Endothelial cell of umbilical vein (primary cell): ENCODE results near the gene MAL. TPM values are rescaled to one million over a fixed set of nuclear protein-coding genes. Genes with fewer than 3 reads are reported as not detected.

ENCODE experiments used
- BruUV-seq: library from RNA; stranded (reverse); fragments of 400-500 nt; replicated peaks from 2 replicates; lab custom pipeline; 2021; lab: Mats Ljungman, UMichigan
- CTCF ChIA-PET: fragments of 300-600, 350-600 bp; sonication (Branson Sonifier 250); formaldehyde crosslinking; loops from one replicate; lab custom pipeline; 2021; ENCODE audit warnings: antibody characterized with exemption, inconsistent platforms; lab: Charles Lee
- POLR2A ChIA-PET: fragments of 300-600, 350-600 bp; sonication (Branson Sonifier 250); formaldehyde crosslinking; loops from one replicate; lab custom pipeline; 2021; ENCODE audit warnings: antibody characterized with exemption, inconsistent platforms; lab: Charles Lee
- DNase-seq: peaks from one replicate; pipeline ENCODE4 v3.0.0-alpha.2; 2011; ENCODE audit warnings: low read depth, low spot score
- FAIRE-seq: peaks from 2 replicates; lab custom pipeline; 2011; peaks lifted over from hg19 to GRCh38; lab: Jason Lieb, UNC
- H2AFZ ChIP-seq: 2 replicates; pipeline ENCODE4 v1.6.0; 2012; ENCODE audit warnings: low read depth, low read length, control low read depth, inconsistent platforms
- H3K27ac ChIP-seq: 2 replicates; pipeline ENCODE4 v1.5.1; 2011; ENCODE audit warnings: low read depth, mild to moderate bottlenecking, control low read depth, low read length, moderate library complexity; ENCODE audit not compliant: insufficient read depth
- H3K27me3 ChIP-seq, 2 experiments: 2 replicates each; pipeline versions ENCODE4 v1.6.0 to v1.6.1; 2011; ENCODE audit warnings: low read length in 2 of 2, mixed read lengths in 1 of 2; ENCODE audit not compliant: control insufficient read depth in 2 of 2, insufficient read depth in 2 of 2
- H3K36me3 ChIP-seq, 2 experiments: 2 replicates in 1 of 2; 3 replicates in 1 of 2; pipeline ENCODE4 v1.5.1; 2011; ENCODE audit warnings: low read length in 2 of 2, mild to moderate bottlenecking in 1 of 2, moderate library complexity in 1 of 2; ENCODE audit not compliant: control insufficient read depth in 2 of 2, insufficient read depth in 2 of 2; ENCODE audit errors: extremely low read depth in 1 of 2
- H3K4me1 ChIP-seq: 3 replicates; pipeline ENCODE4 v1.5.1; 2011; ENCODE audit warnings: mild to moderate bottlenecking, low read length; ENCODE audit not compliant: control insufficient read depth, insufficient read depth; ENCODE audit errors: extremely low read depth
- H3K4me2 ChIP-seq: 2 replicates; pipeline ENCODE4 v1.6.1; 2011; ENCODE audit warnings: low read length, control low read depth, mixed read lengths; ENCODE audit not compliant: insufficient read depth
- H3K4me3 ChIP-seq, 3 experiments: fragments of 200-600 bp in 1 of 3; sonication (generic), shearing (Covaris generic) in 1 of 3; replicated peaks in 1 of 3; 2 replicates each; pipeline ENCODE4 v1.5.1; 2011 to 2016; ENCODE audit warnings: control low read depth in 3 of 3, low read length in 3 of 3, mild to moderate bottlenecking in 2 of 3, inconsistent platforms in 1 of 3, low read depth in 1 of 3, moderate library complexity in 1 of 3; ENCODE audit not compliant: insufficient read depth in 1 of 3
- H3K79me2 ChIP-seq: 2 replicates; pipeline ENCODE4 v1.6.0; 2012; ENCODE audit warnings: low read length, inconsistent platforms; ENCODE audit not compliant: control insufficient read depth, insufficient read depth
- H3K9ac ChIP-seq: replicated peaks from 2 replicates; pipeline ENCODE3; 2011; ENCODE audit warnings: low read length, control low read depth; ENCODE audit not compliant: insufficient read depth; ENCODE audit errors: extremely low read depth
- H3K9me1 ChIP-seq: replicated peaks from 3 replicates; pipeline ENCODE4 v1.6.0; 2011; ENCODE audit warnings: mild to moderate bottlenecking, low read length; ENCODE audit not compliant: control insufficient read depth, insufficient read depth; ENCODE audit errors: extremely low read depth
- H3K9me3 ChIP-seq: replicated peaks from 2 replicates; pipeline ENCODE4 v1.5.1; 2012; ENCODE audit warnings: low read length, inconsistent platforms; ENCODE audit not compliant: control insufficient read depth, insufficient read depth
- H4K20me1 ChIP-seq: replicated peaks from 2 replicates; pipeline ENCODE3; 2011; ENCODE audit warnings: mild to moderate bottlenecking, low read length; ENCODE audit not compliant: control insufficient read depth, insufficient read depth; ENCODE audit errors: extremely low read depth
- CTCF ChIP-seq, 2 donors: IDR thresholded peaks; 1 replicate in 1 of 2; 2 replicates in 1 of 2; pipeline ENCODE4 v1.5.1; 2011; ENCODE audit warnings: low read length in 2 of 2, mild to moderate bottlenecking in 2 of 2, moderate library complexity in 2 of 2, control low read depth in 1 of 2, inconsistent platforms in 1 of 2, low read depth in 1 of 2; ENCODE audit not compliant: insufficient read depth in 1 of 2; ENCODE audit errors: extremely low read depth in 1 of 2
- EZH2 ChIP-seq: IDR thresholded peaks from 2 replicates; pipeline ENCODE4 v1.6.1; 2012; ENCODE audit warnings: borderline replicate concordance, low read depth, mild to moderate bottlenecking, moderate library complexity, low read length, inconsistent platforms; ENCODE audit not compliant: severe bottlenecking
- FOS ChIP-seq: IDR thresholded peaks from 2 replicates; pipeline ENCODE4 v1.6.1; 2011; ENCODE audit warnings: mild to moderate bottlenecking, low read length, moderate library complexity, borderline replicate concordance; ENCODE audit not compliant: insufficient read depth
- GATA2 ChIP-seq: IDR thresholded peaks from 2 replicates; pipeline ENCODE4 v1.7.0; 2011; ENCODE audit warnings: low read depth, mild to moderate bottlenecking, moderate library complexity, mixed read lengths, low read length; ENCODE audit not compliant: insufficient read length, insufficient read depth
- JUN ChIP-seq: IDR thresholded peaks from 2 replicates; pipeline ENCODE4 v1.6.1; 2011; ENCODE audit warnings: borderline replicate concordance, low read depth; ENCODE audit not compliant: insufficient read length, insufficient read depth
- MAX ChIP-seq: IDR thresholded peaks from 2 replicates; pipeline ENCODE4 v1.6.1; 2011; ENCODE audit not compliant: insufficient read depth, insufficient read length
- MYC ChIP-seq: IDR thresholded peaks from one replicate; pipeline ENCODE4 v1.6.1; 2011; ENCODE audit warnings: mild to moderate bottlenecking, low read depth, low read length
- POLR2A ChIP-seq: IDR thresholded peaks from 2 replicates; pipeline ENCODE4 v1.6.1; 2012; ENCODE audit warnings: low read depth, mild to moderate bottlenecking, control low read depth, low read length
- POLR2AphosphoS5 ChIP-seq: IDR thresholded peaks from 2 replicates; pipeline ENCODE4 v1.6.1; 2012; ENCODE audit warnings: low read depth, mild to moderate bottlenecking, control low read depth, low read length, moderate library complexity; ENCODE audit not compliant: insufficient read depth
- dilution Hi-C: fragments of 300-500 bp; cut with MboI; formaldehyde crosslinking; loops from one replicate; pipeline ENCODE4 v1.15.0; 2019; ENCODE audit warnings: low sequenced_read_pairs; ENCODE audit not compliant: extremely low pct_ligation_motif_present
- intact Hi-C: fragments of 100-400 bp; cut with micrococcal nuclease; formaldehyde crosslinking; loops from one replicate; pipeline ENCODE4 v1.10.0; 2022
- polyA plus RNA-seq, 4 experiments: library from polyadenylated mRNA; depleted of rRNA in 3 of 4; stranded (reverse) in 3 of 4; unstranded in 1 of 4; fragments of >200 nt; gene quantifications; 2 replicates each; pipeline versions ENCODE4 v1.2.1 to v1.2.3, GENCODE V29; 2011 to 2012; ENCODE audit warnings: missing spikeins in 1 of 4
- total RNA-seq: library from RNA; stranded (reverse); gene quantifications from 2 replicates; pipeline ENCODE4 v1.2.3, GENCODE V29; 2021

MAL gene
- total and polyA plus RNA-seq, 2 donors (not counting 3 experiments of a cell fraction or from before 2014, with no cell fraction given): not detected

- no peaks in the 10 kb centered on the region for H3K9me1 ChIP-seq
- H2AFZ ChIP-seq: no peak overlapping the region
- no peak overlapping the region for H3K27ac ChIP-seq
- H3K27me3 ChIP-seq: no peaks in the 10 kb centered on the region
- H3K9me3 ChIP-seq: no peaks in the 10 kb centered on the region
- no peak overlapping the region for H3K4me3 ChIP-seq
- TF ChIP-seq CTCF (IDR thresholded peaks at IDR 0.05; ENCODE audit: extremely low read depth in 1 of 2, insufficient read depth in 1 of 2, low read depth in 1 of 2, low read length in 2 of 2): no peak
- no peak for TF ChIP-seq EZH2
- no peak for TF ChIP-seq FOS
- TF ChIP-seq JUN: no peak
- no peak for TF ChIP-seq MAX
- TF ChIP-seq POLR2AphosphoS5: no peak
- no peak for TF ChIP-seq POLR2A
- TF ChIP-seq GATA2: no peak
- no peak for TF ChIP-seq MYC
- H4K20me1 ChIP-seq: no peaks in the 10 kb centered on the region
- DNase-seq (no peak), FAIRE-seq (no peak)
- no peaks in the 10 kb centered on the region for H3K4me1 ChIP-seq
- no TSS peak for BruUV-seq
- no peak overlapping the region for H3K4me2 ChIP-seq
- intact Hi-C loops (no loop called here), dilution Hi-C loops (no loop called here)
- H3K9ac ChIP-seq: no peak overlapping the region
- no peaks in the 10 kb centered on the region for H3K36me3 ChIP-seq
- POLR2A ChIA-PET: no interaction called here
- CTCF ChIA-PET: no interaction called here
- H3K79me2 ChIP-seq: no peaks in the 10 kb centered on the region
These were observed 13.3 kb downstream of the MAL start for GRCh38 chr2:95038635-95039298.
